Astrocyte (in vitro differentiated cells and primary cell): ENCODE results near the gene LDB1. TPM values are rescaled to one million over a fixed set of nuclear protein-coding genes. Genes with fewer than 3 reads are reported as not detected.

Experiments
- DNase-seq: peaks from one replicate; pipeline ENCODE4 v3.0.0-alpha.2; 2010; ENCODE audit warnings: low read depth
- FAIRE-seq: peaks from 2 replicates; lab custom pipeline; 2011; peaks lifted over from hg19 to GRCh38; lab: Jason Lieb, UNC
- H2AFZ ChIP-seq: 2 replicates; pipeline ENCODE4 v1.6.0; 2012; ENCODE audit warnings: low read depth, low read length, inconsistent platforms
- H3K27ac ChIP-seq: 2 replicates; pipeline ENCODE4 v1.5.1; 2011; ENCODE audit warnings: low read depth, low read length, inconsistent platforms
- H3K27me3 ChIP-seq: 2 replicates; pipeline ENCODE4 v1.6.0; 2011; ENCODE audit warnings: low read length, inconsistent platforms; ENCODE audit not compliant: insufficient read depth
- H3K36me3 ChIP-seq: 2 replicates; pipeline ENCODE4 v1.5.1; 2011; ENCODE audit warnings: low read length, inconsistent platforms; ENCODE audit not compliant: insufficient read depth
- H3K4me1 ChIP-seq: 2 replicates; pipeline ENCODE4 v1.5.1; 2011; ENCODE audit warnings: low read length, inconsistent platforms; ENCODE audit not compliant: insufficient read depth
- H3K4me2 ChIP-seq: 2 replicates; pipeline ENCODE4 v1.6.0; 2012; ENCODE audit warnings: low read length, inconsistent platforms
- H3K4me3 ChIP-seq: 2 replicates; pipeline ENCODE4 v1.5.1; 2011; ENCODE audit warnings: low read depth, mild to moderate bottlenecking, low read length, inconsistent platforms; ENCODE audit not compliant: insufficient read depth
- H3K79me2 ChIP-seq: 2 replicates; pipeline ENCODE4 v1.6.0; 2012; ENCODE audit warnings: mild to moderate bottlenecking, low read length, inconsistent platforms; ENCODE audit not compliant: insufficient read depth
- H3K9ac ChIP-seq: 2 replicates; pipeline ENCODE4 v1.6.0; 2012; ENCODE audit warnings: mild to moderate bottlenecking, low read length, inconsistent platforms
- H3K9me3 ChIP-seq: 2 replicates; pipeline ENCODE4 v1.5.1; 2012; ENCODE audit warnings: low read depth, mild to moderate bottlenecking, low read length, inconsistent platforms; ENCODE audit not compliant: insufficient read depth
- H4K20me1 ChIP-seq: 2 replicates; pipeline ENCODE4 v1.6.0; 2012; ENCODE audit warnings: low read length, inconsistent platforms; ENCODE audit not compliant: insufficient read depth
- H3K27ac Mint-ChIP-seq: one replicate; pipeline ENCODE4 v1.8.0; 2021; ENCODE audit warnings: mild to moderate bottlenecking, mixed read lengths; ENCODE audit not compliant: unreplicated experiment
- H3K27me3 Mint-ChIP-seq: one replicate; pipeline ENCODE4 v1.8.0; 2021; ENCODE audit warnings: low read depth, mixed read lengths; ENCODE audit not compliant: unreplicated experiment
- H3K36me3 Mint-ChIP-seq: one replicate; pipeline ENCODE4 v1.8.0; 2021; ENCODE audit warnings: low read depth, mixed read lengths; ENCODE audit not compliant: unreplicated experiment
- H3K4me1 Mint-ChIP-seq: one replicate; pipeline ENCODE4 v1.8.0; 2021; ENCODE audit warnings: low read depth, mixed read lengths; ENCODE audit not compliant: unreplicated experiment
- H3K4me3 Mint-ChIP-seq: one replicate; pipeline ENCODE4 v1.8.0; 2021; ENCODE audit warnings: mild to moderate bottlenecking, moderate library complexity, mixed read lengths; ENCODE audit not compliant: unreplicated experiment
- H3K9me3 Mint-ChIP-seq: one replicate; pipeline ENCODE4 v1.8.0; 2021; ENCODE audit warnings: mild to moderate bottlenecking, mixed read lengths; ENCODE audit not compliant: unreplicated experiment
- CTCF ChIP-seq: IDR thresholded peaks from 2 replicates; pipeline ENCODE4 v1.5.1; 2011; ENCODE audit warnings: low read depth, mild to moderate bottlenecking, inconsistent platforms, low read length, moderate library complexity; ENCODE audit not compliant: insufficient read depth
- EZH2 ChIP-seq: IDR thresholded peaks from 2 replicates; pipeline ENCODE4 v1.6.1; 2012; ENCODE audit warnings: mild to moderate bottlenecking, low read length, inconsistent platforms; ENCODE audit not compliant: insufficient read depth
- total RNA-seq: library from RNA; stranded (reverse); gene quantifications from 2 replicates; pipeline ENCODE4 v1.2.1, GENCODE V29; 2021

LDB1 gene
- total RNA-seq, 1 donor from 2014 or later = 134 TPM

- no peak for DNase-seq
- H3K4me3 Mint-ChIP-seq = peak overlapping the region; percentile 96
Observed at GRCh38 chr10:102112210-102112817, 7.9 kb downstream of the LDB1 start.

GRCh38 chr10:102111276-102111675 lies 8.9 kb downstream of the LDB1 start:
- Histone ChIP-seq H3K9ac (no peak overlapping the region), H3K27ac (no peak overlapping the region), H3K79me2 (peaks cover 53% of the 10 kb centered on the region), H3K9me3 (no peaks in the 10 kb centered on the region), H3K4me1 (peaks cover 25% of the 10 kb centered on the region), H3K4me2 (no peak overlapping the region), H3K36me3 (peaks cover 29% of the 10 kb centered on the region), H3K27me3 (no peaks in the 10 kb centered on the region), H2AFZ (no peak overlapping the region), H4K20me1 (peaks cover 67% of the 10 kb centered on the region), H3K4me3 (no peak overlapping the region)
- no peaks in the 10 kb centered on the region for H3K27me3 Mint-ChIP-seq
- TF ChIP-seq CTCF = no peak
- no peak for TF ChIP-seq EZH2
- DNase-seq (no peak), FAIRE-seq (no peak)
- no peak overlapping the region for H3K27ac Mint-ChIP-seq
- peaks cover 31% of the 10 kb centered on the region for H3K36me3 Mint-ChIP-seq
- H3K4me3 Mint-ChIP-seq = peak overlapping the region; percentile 34
- peaks cover 38% of the 10 kb centered on the region for H3K4me1 Mint-ChIP-seq
- H3K9me3 Mint-ChIP-seq = no peaks in the 10 kb centered on the region

More at GRCh38 chr10:102112210-102112817, 7.9 kb downstream of the LDB1 start:
- peak overlapping the region; percentile 58 for H3K27ac Mint-ChIP-seq
- H3K36me3 Mint-ChIP-seq = peaks cover 31% of the 10 kb centered on the region
- no peaks in the 10 kb centered on the region for H3K9me3 ChIP-seq
- no peaks in the 10 kb centered on the region for H3K27me3 ChIP-seq
- H3K4me1 ChIP-seq = peaks cover 33% of the 10 kb centered on the region
- peaks cover 64% of the 10 kb centered on the region for H3K79me2 ChIP-seq
- no peak overlapping the region for H2AFZ ChIP-seq
- H3K4me2 ChIP-seq = peak overlapping the region; percentile 93
- peaks cover 63% of the 10 kb centered on the region for H4K20me1 ChIP-seq
- peaks cover 29% of the 10 kb centered on the region for H3K36me3 ChIP-seq
- H3K4me3 ChIP-seq = peak overlapping the region; percentile 64
- peaks cover 46% of the 10 kb centered on the region for H3K4me1 Mint-ChIP-seq
- H3K27ac ChIP-seq = no peak overlapping the region
- no peaks in the 10 kb centered on the region for H3K9me3 Mint-ChIP-seq
- TF ChIP-seq CTCF = no peak
- no peak for TF ChIP-seq EZH2
- H3K27me3 Mint-ChIP-seq = no peaks in the 10 kb centered on the region
- FAIRE-seq = no peak
- H3K9ac ChIP-seq = peak overlapping the region; percentile 88
